K562 (cell line): ENCODE measurements around the gene CBFA2T3. TPM values are rescaled to one million over a fixed set of nuclear protein-coding genes. Genes with fewer than 3 reads are reported as not detected.

Experiments used
- ATAC-seq: fragments of 200-7000 bp; cut with Tn5 transposase; 3 replicates; pipeline ENCODE4 v1.9.1; 2020; ENCODE audit warnings: moderate library complexity
- BruUV-seq: library from RNA; stranded (reverse); fragments of 400-500 nt; replicated peaks from 2 replicates; lab custom pipeline; 2021; lab: Mats Ljungman, UMichigan
- CTCF ChIA-PET: fragments of 300-600 bp; formaldehyde crosslinking; extraction: SDS; loops from one replicate; lab custom pipeline; 2021; ENCODE audit warnings: low intra/inter-chr PET ratio; lab: Yijun Ruan, JAX
- POLR2A ChIA-PET: fragments of 300-600, 350-650 bp; sonication (Branson Sonifier 250); formaldehyde crosslinking; extraction: SDS; loops from one replicate; lab custom pipeline; 2021; ENCODE audit warnings: antibody characterized with exemption, inconsistent platforms; lab: Yijun Ruan, JAX
- DNase-seq, 4 experiments: peaks; one replicate each; pipeline versions ENCODE4 v3.0.0 to v3.0.0-alpha.2; 2011 to 2018; ENCODE audit warnings: low spot score in 3 of 4, mixed read lengths in 3 of 4; ENCODE audit errors: extremely low read depth in 1 of 4
- FAIRE-seq: peaks from 2 replicates; lab custom pipeline; 2011; peaks lifted over from hg19 to GRCh38; lab: Jason Lieb, UNC
- H2AFZ ChIP-seq: 2 replicates; pipeline ENCODE4 v1.6.0; 2011; ENCODE audit warnings: low read depth, low read length, control low read depth, inconsistent platforms
- H3K27ac ChIP-seq: fragments of 200-600 bp; 3 replicates; pipeline ENCODE4 v1.8.0; 2011; ENCODE audit warnings: low read depth, mild to moderate bottlenecking, control low read depth, inconsistent platforms, low read length, moderate library complexity, mixed read lengths; ENCODE audit errors: extremely low read depth
- H3K27me3 ChIP-seq, 2 experiments: fragments of 300-600 bp in 1 of 2; 2 replicates in 1 of 2; 3 replicates in 1 of 2; pipeline versions ENCODE4 v1.6.0 to v1.8.0; 2011; ENCODE audit warnings: inconsistent platforms in 2 of 2, low read length in 2 of 2, mild to moderate bottlenecking in 1 of 2, mixed read lengths in 1 of 2, moderate library complexity in 1 of 2; ENCODE audit not compliant: control insufficient read depth in 2 of 2, insufficient read depth in 2 of 2
- H3K36me3 ChIP-seq: fragments of 300-600 bp; 3 replicates; pipeline ENCODE4 v1.8.0; 2011; ENCODE audit warnings: mild to moderate bottlenecking, low read length, inconsistent platforms; ENCODE audit not compliant: control insufficient read depth, insufficient read depth
- H3K4me1 ChIP-seq, 2 experiments: fragments of 200-600 bp in 1 of 2; replicated peaks in 1 of 2; 2 replicates in 1 of 2; 3 replicates in 1 of 2; pipeline versions ENCODE4 v1.5.1 to v1.8.0; 2011; ENCODE audit warnings: inconsistent platforms in 2 of 2, low read length in 2 of 2, mild to moderate bottlenecking in 1 of 2, mixed read lengths in 1 of 2, moderate library complexity in 1 of 2; ENCODE audit not compliant: control insufficient read depth in 2 of 2, insufficient read depth in 2 of 2
- H3K4me2 ChIP-seq: 2 replicates; pipeline ENCODE4 v1.6.1; 2011; ENCODE audit warnings: low read length, control low read depth, inconsistent platforms, mixed read lengths; ENCODE audit not compliant: insufficient read depth
- H3K4me3 ChIP-seq: fragments of 200-600 bp; sonication (generic), shearing (Covaris generic); 2 replicates; pipeline ENCODE4 v1.5.1; 2016; ENCODE audit warnings: control low read depth, inconsistent platforms
- H3K79me2 ChIP-seq: fragments of 200-600 bp; 3 replicates; pipeline ENCODE4 v1.8.0; 2011; ENCODE audit warnings: low read length, inconsistent platforms; ENCODE audit not compliant: control insufficient read depth, insufficient read depth
- H3K9ac ChIP-seq, 2 experiments: 2 replicates each; pipeline versions ENCODE4 v1.6.0 to v1.6.1; 2011; ENCODE audit warnings: low read depth in 2 of 2, low read length in 2 of 2, control low read depth in 1 of 2, inconsistent platforms in 1 of 2, mild to moderate bottlenecking in 1 of 2, mixed read lengths in 1 of 2; ENCODE audit not compliant: insufficient read depth in 1 of 2
- H3K9me1 ChIP-seq: one replicate; pipeline ENCODE4 v1.6.0; 2011; ENCODE audit warnings: inconsistent platforms, mild to moderate bottlenecking, low read length, moderate library complexity; ENCODE audit not compliant: control insufficient read depth, insufficient read depth
- H3K9me3 ChIP-seq: replicated peaks from 2 replicates; pipeline ENCODE4 v1.5.1; 2011; ENCODE audit warnings: low read depth, low read length, inconsistent platforms; ENCODE audit not compliant: control insufficient read depth, insufficient read depth
- H4K20me1 ChIP-seq: replicated peaks from 2 replicates; pipeline ENCODE4 v1.6.1; 2011; ENCODE audit warnings: low read length, inconsistent platforms, mixed read lengths; ENCODE audit not compliant: control insufficient read depth, insufficient read depth
- POLR2G ChIP-seq: fragments of 200-400 bp; formaldehyde crosslinking; IDR thresholded peaks from 2 replicates; pipeline ENCODE4 v1.6.1; 2017; ENCODE audit warnings: low read depth, mild to moderate bottlenecking, antibody characterized with exemption, low read length, moderate library complexity
- WGBS: fragments of 100-300 bp; shearing (Covaris generic); methylation state at CpG from one replicate; pipeline ENCODE4 v1.1.6; 2016; ENCODE audit warnings: low coverage, mixed read lengths; ENCODE audit not compliant: insufficient coverage; ENCODE audit errors: missing lambda C conversion rate; 5-methylcytosine and 5-hydroxymethylcytosine counted together
- in situ Hi-C: fragments of 300-500 bp; cut with MboI; formaldehyde crosslinking; loops from 4 replicates; pipeline ENCODE4 v1.15.0; 2018; ENCODE audit warnings: inconsistent platforms, mixed read lengths
- intact Hi-C: fragments of 100-400 bp; cut with micrococcal nuclease; formaldehyde crosslinking; loops from 2 replicates; pipeline ENCODE4 v1.14.2; 2022
- polyA plus RNA-seq, 8 experiments: library from polyadenylated mRNA; depleted of rRNA in 4 of 8; stranded (reverse) in 5 of 8; unstranded in 3 of 8; fragments of >200 nt; fragmentation: Nextera tagmentation in 2 of 8; fragmentation: Illumina TruSeq in 1 of 8; extraction: Ambion mirVana in 2 of 8; extraction: Trizol in 1 of 8; gene quantifications; 2 replicates each; pipeline versions ENCODE4 v1.2.1 to v1.2.3, GENCODE V29; 2011 to 2014; ENCODE audit warnings: inconsistent platforms in 1 of 8, missing spikeins in 1 of 8
- total RNA-seq, 7 experiments: library from RNA; depleted of rRNA in 6 of 7; stranded (reverse); fragments of >200 nt in 6 of 7; fragmentation: Illumina TruSeq in 2 of 7; extraction: Trizol in 2 of 7; gene quantifications; 2 replicates each; pipeline versions ENCODE4 v1.2.1 to v1.2.3, GENCODE V29; 2011 to 2021; ENCODE audit warnings: low replicate concordance in 1 of 7
- TF ChIP-seq, protein P1 (sequence below): sonication (generic); formaldehyde crosslinking; IDR thresholded peaks from 2 replicates; pipeline ENCODE4 v1.8.1; 2023; ENCODE audit warnings: missing genetic modification reagents, mild to moderate bottlenecking, borderline replicate concordance

The CBFA2T3 gene
- total and polyA plus RNA-seq, 9 of the 15 experiments (the other 6 are each of a cell fraction or from before 2014, with no cell fraction given), result 2.3 to 145 (median 6.7) TPM

DNA sequence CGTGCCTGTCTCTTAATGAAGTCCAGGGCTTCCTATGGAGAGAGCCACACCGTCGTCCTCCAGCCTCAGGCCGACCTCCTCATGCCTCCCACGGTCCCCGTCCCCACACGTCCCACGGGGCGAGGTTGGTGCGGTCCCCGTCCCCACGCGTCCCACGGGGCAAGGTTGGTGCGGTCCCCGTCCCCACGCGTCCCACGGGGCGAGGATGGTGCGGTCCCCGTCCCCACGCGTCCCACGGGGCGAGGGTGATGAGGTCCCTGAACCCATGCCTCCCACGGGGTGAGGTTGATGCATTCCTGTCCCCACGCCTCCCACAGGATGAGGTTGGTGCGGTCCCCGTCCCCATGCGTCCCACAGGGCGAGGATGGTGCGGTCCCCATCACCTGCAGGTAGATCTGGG lies 141.2 kb downstream of the CBFA2T3 start:
- no peak overlapping the region for H3K4me3 ChIP-seq
- H3K9ac ChIP-seq, result no peak overlapping the region
- H2AFZ ChIP-seq, result no peak overlapping the region
- peaks cover 0 to 36% of the 10 kb centered on the region in 2 experiments; a peak in 2 of 5 replicates for H3K4me1 ChIP-seq
- WGBS, result 68% methylated on average over 17 of the region's 33 CpGs
- H3K27ac ChIP-seq, result no peak overlapping the region
- ChIA-PET POLR2A (no interaction called here), CTCF (no interaction called here)
- intact Hi-C loops (no loop called here), in situ Hi-C loops (no loop called here)
- no peaks in the 10 kb centered on the region for H4K20me1 ChIP-seq
- BruUV-seq, result no TSS peak
- H3K9me3 ChIP-seq, result no peaks in the 10 kb centered on the region
- FAIRE-seq, result no peak
- H3K4me2 ChIP-seq, result no peak overlapping the region
- TF ChIP-seq, protein P1, sequence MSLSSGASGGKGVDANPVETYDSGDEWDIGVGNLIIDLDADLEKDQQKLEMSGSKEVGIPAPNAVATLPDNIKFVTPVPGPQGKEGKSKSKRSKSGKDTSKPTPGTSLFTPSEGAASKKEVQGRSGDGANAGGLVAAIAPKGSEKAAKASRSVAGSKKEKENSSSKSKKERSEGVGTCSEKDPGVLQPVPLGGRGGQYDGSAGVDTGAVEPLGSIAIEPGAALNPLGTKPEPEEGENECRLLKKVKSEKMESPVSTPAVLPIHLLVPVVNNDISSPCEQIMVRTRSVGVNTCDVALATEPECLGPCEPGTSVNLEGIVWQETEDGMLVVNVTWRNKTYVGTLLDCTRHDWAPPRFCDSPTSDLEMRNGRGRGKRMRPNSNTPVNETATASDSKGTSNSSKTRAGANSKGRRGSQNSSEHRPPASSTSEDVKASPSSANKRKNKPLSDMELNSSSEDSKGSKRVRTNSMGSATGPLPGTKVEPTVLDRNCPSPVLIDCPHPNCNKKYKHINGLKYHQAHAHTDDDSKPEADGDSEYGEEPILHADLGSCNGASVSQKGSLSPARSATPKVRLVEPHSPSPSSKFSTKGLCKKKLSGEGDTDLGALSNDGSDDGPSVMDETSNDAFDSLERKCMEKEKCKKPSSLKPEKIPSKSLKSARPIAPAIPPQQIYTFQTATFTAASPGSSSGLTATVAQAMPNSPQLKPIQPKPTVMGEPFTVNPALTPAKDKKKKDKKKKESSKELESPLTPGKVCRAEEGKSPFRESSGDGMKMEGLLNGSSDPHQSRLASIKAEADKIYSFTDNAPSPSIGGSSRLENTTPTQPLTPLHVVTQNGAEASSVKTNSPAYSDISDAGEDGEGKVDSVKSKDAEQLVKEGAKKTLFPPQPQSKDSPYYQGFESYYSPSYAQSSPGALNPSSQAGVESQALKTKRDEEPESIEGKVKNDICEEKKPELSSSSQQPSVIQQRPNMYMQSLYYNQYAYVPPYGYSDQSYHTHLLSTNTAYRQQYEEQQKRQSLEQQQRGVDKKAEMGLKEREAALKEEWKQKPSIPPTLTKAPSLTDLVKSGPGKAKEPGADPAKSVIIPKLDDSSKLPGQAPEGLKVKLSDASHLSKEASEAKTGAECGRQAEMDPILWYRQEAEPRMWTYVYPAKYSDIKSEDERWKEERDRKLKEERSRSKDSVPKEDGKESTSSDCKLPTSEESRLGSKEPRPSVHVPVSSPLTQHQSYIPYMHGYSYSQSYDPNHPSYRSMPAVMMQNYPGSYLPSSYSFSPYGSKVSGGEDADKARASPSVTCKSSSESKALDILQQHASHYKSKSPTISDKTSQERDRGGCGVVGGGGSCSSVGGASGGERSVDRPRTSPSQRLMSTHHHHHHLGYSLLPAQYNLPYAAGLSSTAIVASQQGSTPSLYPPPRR (CRISPR knock-in tag), result no peak
- TF ChIP-seq POLR2G, result peak; percentile 26; the same call in 1 of the 2 replicates
- H3K36me3 ChIP-seq, result no peaks in the 10 kb centered on the region; the same call in 2 of the 3 replicates
- DNase-seq, result no peak
- no peaks in the 10 kb centered on the region for H3K79me2 ChIP-seq
- ATAC-seq, result no peak
- no peaks in the 10 kb centered on the region for H3K9me1 ChIP-seq
- H3K27me3 ChIP-seq, result no peaks in the 10 kb centered on the region
